GM19240 (cell line): ENCODE measurements around the gene CAB39.

Experiments used
- DNase-seq: peaks from one replicate; pipeline ENCODE4 v3.0.0; 2011; ENCODE audit warnings: low spot score; ENCODE audit not compliant: insufficient read length

Gene CAB39

GRCh38 chr2:230712443-230713330 is at the start of gene CAB39:
CAB39 (plus strand) TSS chr2:230712842; CDS start chr2:230760002, 47,160 bp downstream.
- peak; percentile 73 for DNase-seq

- DNase-seq: no peak
Measured at GRCh38 chr2:230664128-230664527, 48.5 kb upstream of the CAB39 start.

GRCh38 chr2:230664844-230665243 is 47.8 kb upstream of the CAB39 start:
- DNase-seq: no peak

- no peak for DNase-seq
Measured at GRCh38 chr2:230665263-230665691, 47.4 kb upstream of the CAB39 start.

DNA sequence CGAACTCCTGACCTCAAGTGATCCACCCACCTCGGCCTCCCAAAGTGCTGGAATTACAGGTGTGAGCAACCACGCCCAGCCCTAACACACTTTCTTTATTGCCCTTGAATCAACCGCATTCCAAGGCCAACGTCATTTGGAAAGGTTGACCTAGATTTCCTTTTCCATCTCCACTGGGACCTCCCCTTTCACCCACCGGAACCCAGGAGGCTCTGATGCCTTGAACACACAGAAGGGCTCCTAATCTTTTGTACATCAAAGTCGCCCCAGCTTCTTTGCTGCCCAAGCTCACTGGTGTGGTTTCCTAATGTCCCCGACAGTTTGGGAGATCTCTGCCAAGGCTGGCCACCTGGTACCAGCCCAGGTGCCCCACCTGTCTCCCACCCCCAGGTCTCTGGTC is 46.2 kb upstream of the CAB39 start:
- DNase-seq: no peak

- DNase-seq: no peak
Measured at GRCh38 chr2:230666885-230667712, 45.5 kb upstream of the CAB39 start.

- DNase-seq: peak; percentile 38
Measured at GRCh38 chr2:230668184-230668938, 44.3 kb upstream of the CAB39 start.

GRCh38 chr2:230668939-230669303 is 43.7 kb upstream of the CAB39 start:
- no peak for DNase-seq

GRCh38 chr2:230669386-230669950 is 43.2 kb upstream of the CAB39 start:
- no peak for DNase-seq

- no peak for DNase-seq
Measured at GRCh38 chr2:230671117-230671516, 41.5 kb upstream of the CAB39 start.

DNA sequence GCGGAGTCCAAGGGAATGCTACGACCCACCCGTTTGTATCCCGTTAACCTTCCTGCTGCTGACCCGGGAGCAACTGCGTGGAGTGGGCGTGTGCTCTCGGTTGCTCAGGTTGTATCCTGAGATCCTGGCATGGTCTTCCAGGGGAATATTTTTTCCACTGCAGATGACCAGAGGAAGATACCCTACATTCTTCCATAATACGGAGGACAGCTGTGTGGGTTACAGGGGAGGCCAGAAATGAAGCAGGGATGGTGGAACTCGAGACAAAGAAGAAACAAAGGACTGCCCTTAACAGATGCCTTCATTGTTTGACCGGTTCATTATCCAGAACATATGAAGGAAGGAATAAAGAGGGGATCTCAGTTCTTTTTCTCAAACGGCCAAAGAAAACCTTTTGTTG is 39.8 kb upstream of the CAB39 start:
- no peak for DNase-seq

- no peak for DNase-seq
Measured at GRCh38 chr2:230674401-230674800, 38.2 kb upstream of the CAB39 start.

- no peak for DNase-seq
Measured at GRCh38 chr2:230674966-230675672, 37.5 kb upstream of the CAB39 start.

DNA sequence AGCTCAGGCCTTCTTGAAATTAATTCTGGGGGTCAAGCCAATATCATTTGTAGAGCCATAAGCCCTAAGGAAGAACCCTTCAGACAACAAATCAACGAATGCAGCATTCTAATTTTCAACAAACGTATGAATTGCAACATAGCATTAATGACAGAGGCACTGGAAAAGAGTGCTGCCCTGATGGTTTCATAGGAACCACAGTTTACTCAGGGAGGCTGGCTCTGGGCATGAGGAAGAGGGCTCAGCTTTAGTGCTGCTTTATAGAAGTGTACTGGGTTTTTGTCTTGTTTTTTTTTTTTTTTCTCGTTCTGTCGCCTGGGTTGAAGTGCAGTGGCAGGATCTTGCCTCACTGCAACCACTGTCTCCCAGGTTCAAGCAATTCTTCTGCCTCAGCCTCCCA is 36.1 kb upstream of the CAB39 start:
- no peak for DNase-seq

- DNase-seq: no peak
Measured at GRCh38 chr2:230677201-230677946, 35.3 kb upstream of the CAB39 start.

DNA sequence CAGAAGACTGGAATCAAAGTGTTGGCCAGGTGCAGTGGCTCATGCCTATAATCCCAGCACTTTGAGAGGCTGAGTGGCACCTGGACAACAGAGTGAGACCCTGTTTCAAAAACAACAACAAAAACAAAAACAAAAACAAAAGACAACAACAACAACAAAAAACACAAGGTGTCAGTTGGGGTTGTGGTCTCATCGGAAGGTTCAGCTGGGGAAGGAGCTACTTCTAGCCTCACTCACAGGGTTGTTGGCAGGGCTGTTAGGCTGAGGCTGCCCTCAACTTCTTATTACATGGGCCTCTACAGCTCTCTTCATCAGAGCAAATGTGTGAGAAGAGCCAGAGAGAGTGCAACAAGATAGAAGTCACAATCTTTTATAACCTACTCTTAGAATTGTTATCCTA is 34.6 kb upstream of the CAB39 start:
- DNase-seq: no peak

GRCh38 chr2:230678451-230678850 is 34.2 kb upstream of the CAB39 start:
- no peak for DNase-seq

- no peak for DNase-seq
Measured at GRCh38 chr2:230680463-230681170, 32.0 kb upstream of the CAB39 start.

- no peak for DNase-seq
Measured at GRCh38 chr2:230681171-230681545, 31.5 kb upstream of the CAB39 start.
